ENCODE data around the gene TLR8.
A peak's percentile ranks its signal among the peaks of the same experiment; 100 is the strongest.

The TLR8 gene

DNA sequence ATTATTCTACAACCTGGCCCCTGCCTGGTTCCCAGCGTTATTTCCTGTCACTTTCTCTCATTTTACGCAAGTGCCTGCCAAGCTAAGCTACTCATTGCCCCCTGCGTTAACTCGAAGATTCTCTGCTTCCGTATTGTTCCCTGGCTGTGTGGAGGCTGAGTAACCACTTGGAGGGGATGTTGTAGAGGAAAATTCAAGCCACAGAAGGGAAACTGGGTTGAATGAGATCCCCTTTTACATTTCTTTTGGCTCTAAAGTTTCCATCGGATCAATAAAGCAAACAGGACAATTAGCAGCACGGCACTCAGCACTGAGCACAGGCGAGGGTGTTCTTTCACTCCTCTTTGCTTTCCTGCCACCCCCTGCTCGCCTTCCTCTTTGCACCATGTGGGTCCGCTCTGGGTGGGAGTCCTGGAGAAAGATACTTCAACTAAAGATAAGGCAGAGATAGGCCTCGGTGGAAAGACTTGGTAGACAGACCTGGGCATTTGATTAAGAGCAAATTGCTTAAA lies 64.3 kb downstream of the TLR8 start:
- DNase-seq, result no peak

DNA sequence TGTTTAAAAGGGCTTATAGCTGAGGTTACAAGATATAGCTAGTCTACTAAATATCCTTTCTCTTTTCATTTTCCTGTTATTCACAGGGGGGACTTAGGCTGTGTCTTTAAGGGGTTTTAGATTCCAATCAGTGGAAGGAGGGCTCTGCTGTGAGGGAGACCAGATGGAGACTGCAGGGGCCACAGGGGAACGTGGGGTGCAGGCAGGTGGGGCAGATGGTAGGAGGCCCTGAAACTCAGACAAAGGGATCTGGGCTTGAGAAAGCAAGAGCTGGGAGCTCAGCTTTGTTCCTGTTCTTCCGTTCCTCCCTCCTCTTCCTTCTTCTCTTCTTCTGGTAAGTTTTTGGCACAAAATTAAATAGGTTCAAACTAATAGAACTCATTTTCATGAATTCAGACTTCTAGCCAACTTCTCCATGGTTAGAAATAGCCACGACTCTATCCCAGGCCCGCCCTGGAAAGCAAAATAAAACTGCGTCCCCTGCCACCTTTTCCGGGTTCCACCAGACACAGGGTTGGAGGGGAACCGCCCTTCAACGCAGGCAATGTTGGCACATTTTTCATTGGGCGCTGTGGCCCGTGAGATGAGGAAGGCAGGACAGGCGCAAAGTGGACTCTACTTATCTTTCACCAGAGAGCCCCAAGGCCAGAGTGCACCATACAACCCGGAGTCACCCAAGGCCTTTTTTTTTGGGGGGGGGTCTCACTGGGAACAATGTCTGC lies 65.0 kb downstream of the TLR8 start:
- DNase-seq, result peak in 1 of 2 donors; percentile 26

DNA sequence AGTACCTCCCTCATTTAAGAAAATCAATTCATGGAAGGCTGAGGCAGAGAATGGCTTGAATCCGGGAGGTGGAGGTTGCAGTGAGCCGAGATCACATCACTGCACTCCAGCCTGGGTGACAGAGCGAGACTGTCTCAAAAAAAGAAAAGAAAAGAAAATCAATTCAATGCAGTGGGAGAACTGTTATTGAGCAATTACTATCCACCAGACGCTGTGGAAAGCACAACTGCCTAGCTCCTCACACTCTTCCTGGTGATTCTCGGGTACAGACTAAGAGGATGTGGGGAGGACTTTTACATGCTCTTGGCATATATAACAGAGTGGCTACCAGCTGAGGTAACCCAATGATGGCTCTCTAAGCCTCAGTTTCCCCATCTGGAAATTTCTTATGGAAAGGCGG lies 65.8 kb downstream of the TLR8 start:
- no peak for DNase-seq

Data from stimulated activated CD4-positive, alpha-beta T cell treated with anti-CD3 and anti-CD28 coated beads, Interleukin-2, amount 100 ng/mL, for 48 hours (primary cell).